Dendritic cell treated with granulocyte-macrophage colony-stimulating factor and Interleukin-4, amounts not matched to agents 40 ng/mL and 50 ng/mL, for 4 days (primary cell): Measurements from ENCODE around the gene ADAMTSL1.

Experiments used
- H3K27ac Mint-ChIP-seq: one replicate; pipeline ENCODE4 v1.8.0; 2022; ENCODE audit warnings: mild to moderate bottlenecking, mixed read lengths
- H3K27me3 Mint-ChIP-seq: one replicate; pipeline ENCODE4 v1.8.0; 2022; ENCODE audit warnings: mild to moderate bottlenecking, mixed read lengths
- H3K36me3 Mint-ChIP-seq: one replicate; pipeline ENCODE4 v1.8.0; 2022; ENCODE audit warnings: low read depth, mixed read lengths
- H3K4me1 Mint-ChIP-seq: one replicate; pipeline ENCODE4 v1.8.0; 2022; ENCODE audit warnings: low read depth, mixed read lengths
- H3K4me3 Mint-ChIP-seq: one replicate; pipeline ENCODE4 v1.8.0; 2022; ENCODE audit warnings: mild to moderate bottlenecking, moderate library complexity, mixed read lengths
- H3K9me3 Mint-ChIP-seq: one replicate; pipeline ENCODE4 v1.8.0; 2022; ENCODE audit warnings: mixed read lengths
- intact Hi-C: fragments of 100-400 bp; cut with micrococcal nuclease; formaldehyde crosslinking; loops from one replicate; pipeline ENCODE4 v1.15.0; 2022

Gene ADAMTSL1

GRCh38 chr9:18887546-18887945, 413.6 kb downstream of the ADAMTSL1 start:
- no peak overlapping the region for H3K27ac Mint-ChIP-seq
- H3K9me3 Mint-ChIP-seq = no peaks in the 10 kb centered on the region
- H3K27me3 Mint-ChIP-seq = peaks cover 1% of the 10 kb centered on the region
- no peaks in the 10 kb centered on the region for H3K4me1 Mint-ChIP-seq
- no peak overlapping the region for H3K4me3 Mint-ChIP-seq
- H3K36me3 Mint-ChIP-seq = no peaks in the 10 kb centered on the region
- intact Hi-C loops = no loop called here

GRCh38 chr9:18888290-18888689, 414.3 kb downstream of the ADAMTSL1 start:
- no peaks in the 10 kb centered on the region for H3K9me3 Mint-ChIP-seq
- no peak overlapping the region for H3K4me3 Mint-ChIP-seq
- no peaks in the 10 kb centered on the region for H3K36me3 Mint-ChIP-seq
- no peak overlapping the region for H3K27ac Mint-ChIP-seq
- H3K4me1 Mint-ChIP-seq = no peaks in the 10 kb centered on the region
- intact Hi-C loops = no loop called here
- H3K27me3 Mint-ChIP-seq = peaks cover 1% of the 10 kb centered on the region

- Mint-ChIP-seq H3K27ac (no peak overlapping the region), H3K4me3 (no peak overlapping the region), H3K27me3 (peaks cover 1% of the 10 kb centered on the region), H3K36me3 (no peaks in the 10 kb centered on the region), H3K9me3 (peaks cover under 1% of the 10 kb centered on the region), H3K4me1 (no peaks in the 10 kb centered on the region)
- intact Hi-C loops = no loop called here
Observed at GRCh38 chr9:18889550-18889949, 415.6 kb downstream of the ADAMTSL1 start.

- Mint-ChIP-seq H3K36me3 (no peaks in the 10 kb centered on the region), H3K9me3 (peaks cover 7% of the 10 kb centered on the region), H3K4me3 (no peak overlapping the region), H3K27ac (no peak overlapping the region), H3K27me3 (peaks cover 1% of the 10 kb centered on the region), H3K4me1 (no peaks in the 10 kb centered on the region)
- intact Hi-C loops = no loop called here
Observed at GRCh38 chr9:18890372-18890771, 416.4 kb downstream of the ADAMTSL1 start.

- H3K9me3 Mint-ChIP-seq = peaks cover 17% of the 10 kb centered on the region
- H3K27me3 Mint-ChIP-seq = no peaks in the 10 kb centered on the region
- H3K27ac Mint-ChIP-seq = no peak overlapping the region
- intact Hi-C loops = no loop called here
- no peak overlapping the region for H3K4me3 Mint-ChIP-seq
- H3K36me3 Mint-ChIP-seq = no peaks in the 10 kb centered on the region
- H3K4me1 Mint-ChIP-seq = no peaks in the 10 kb centered on the region
Observed at GRCh38 chr9:18891946-18892670, 418.2 kb downstream of the ADAMTSL1 start.

- Mint-ChIP-seq H3K27me3 (no peaks in the 10 kb centered on the region), H3K27ac (no peak overlapping the region), H3K36me3 (no peaks in the 10 kb centered on the region), H3K4me1 (no peaks in the 10 kb centered on the region), H3K9me3 (peaks cover 17% of the 10 kb centered on the region), H3K4me3 (no peak overlapping the region)
- intact Hi-C loops = no loop called here
Observed at GRCh38 chr9:18893046-18893445, 419.1 kb downstream of the ADAMTSL1 start.

GRCh38 chr9:18893491-18893890, 419.5 kb downstream of the ADAMTSL1 start:
- no peaks in the 10 kb centered on the region for H3K36me3 Mint-ChIP-seq

GRCh38 chr9:18896004-18896403, 422.1 kb downstream of the ADAMTSL1 start:
- Mint-ChIP-seq H3K4me3 (no peak overlapping the region), H3K36me3 (no peaks in the 10 kb centered on the region), H3K27ac (no peak overlapping the region), H3K9me3 (peaks cover 17% of the 10 kb centered on the region), H3K4me1 (no peaks in the 10 kb centered on the region), H3K27me3 (no peaks in the 10 kb centered on the region)
- intact Hi-C loops = no loop called here

More at GRCh38 chr9:18893491-18893890, 419.5 kb downstream of the ADAMTSL1 start:
- no peaks in the 10 kb centered on the region for H3K4me1 Mint-ChIP-seq
- no peak overlapping the region for H3K4me3 Mint-ChIP-seq
- H3K27me3 Mint-ChIP-seq = no peaks in the 10 kb centered on the region
- no peak overlapping the region for H3K27ac Mint-ChIP-seq
- peaks cover 17% of the 10 kb centered on the region for H3K9me3 Mint-ChIP-seq
- intact Hi-C loops = no loop called here

GRCh38 chr9:18896531-18897179, 422.7 kb downstream of the ADAMTSL1 start:
- H3K36me3 Mint-ChIP-seq = no peaks in the 10 kb centered on the region
- no peak overlapping the region for H3K4me3 Mint-ChIP-seq
- no peak overlapping the region for H3K27ac Mint-ChIP-seq
- H3K4me1 Mint-ChIP-seq = no peaks in the 10 kb centered on the region
- H3K27me3 Mint-ChIP-seq = no peaks in the 10 kb centered on the region
- intact Hi-C loops = no loop called here
- peaks cover 17% of the 10 kb centered on the region for H3K9me3 Mint-ChIP-seq

GRCh38 chr9:18903450-18903849, 429.5 kb downstream of the ADAMTSL1 start:
- Mint-ChIP-seq H3K4me3 (no peak overlapping the region), H3K9me3 (no peaks in the 10 kb centered on the region), H3K27me3 (no peaks in the 10 kb centered on the region), H3K36me3 (no peaks in the 10 kb centered on the region), H3K27ac (no peak overlapping the region), H3K4me1 (no peaks in the 10 kb centered on the region)
- intact Hi-C loops = no loop called here

- no peak overlapping the region for H3K4me3 Mint-ChIP-seq
- no peaks in the 10 kb centered on the region for H3K27me3 Mint-ChIP-seq
- intact Hi-C loops = no loop called here
- no peaks in the 10 kb centered on the region for H3K9me3 Mint-ChIP-seq
- H3K4me1 Mint-ChIP-seq = no peaks in the 10 kb centered on the region
- no peak overlapping the region for H3K27ac Mint-ChIP-seq
- no peaks in the 10 kb centered on the region for H3K36me3 Mint-ChIP-seq
Observed at GRCh38 chr9:18905028-18905882, 431.3 kb downstream of the ADAMTSL1 start.

GRCh38 chr9:18905883-18906629, 432.1 kb downstream of the ADAMTSL1 start:
- Mint-ChIP-seq H3K9me3 (no peaks in the 10 kb centered on the region), H3K27me3 (no peaks in the 10 kb centered on the region), H3K27ac (no peak overlapping the region), H3K36me3 (no peaks in the 10 kb centered on the region), H3K4me3 (no peak overlapping the region), H3K4me1 (no peaks in the 10 kb centered on the region)
- intact Hi-C loops = no loop called here

- no peaks in the 10 kb centered on the region for H3K4me1 Mint-ChIP-seq
- intact Hi-C loops = no loop called here
- H3K27me3 Mint-ChIP-seq = peaks cover 1% of the 10 kb centered on the region
- no peaks in the 10 kb centered on the region for H3K9me3 Mint-ChIP-seq
- no peak overlapping the region for H3K27ac Mint-ChIP-seq
- no peak overlapping the region for H3K4me3 Mint-ChIP-seq
- no peaks in the 10 kb centered on the region for H3K36me3 Mint-ChIP-seq
Observed at GRCh38 chr9:18906656-18907395, 432.9 kb downstream of the ADAMTSL1 start.
